GM18508 (cell line): Measurements from ENCODE around the gene SLC6A6.
"Not testable (repeated sequence)": the region's sequence is repeated elsewhere in the genome, so short reads cannot be mapped to it uniquely, and the experiment has no call there.

ENCODE experiments used
- ATAC-seq: cut with Tn5 transposase; IDR thresholded peaks from one replicate; pipeline ENCODE4 v1.9.1; 2021; ENCODE audit warnings: moderate number of reproducible peaks; ENCODE audit not compliant: insufficient read depth, unreplicated experiment

The SLC6A6 gene

DNA sequence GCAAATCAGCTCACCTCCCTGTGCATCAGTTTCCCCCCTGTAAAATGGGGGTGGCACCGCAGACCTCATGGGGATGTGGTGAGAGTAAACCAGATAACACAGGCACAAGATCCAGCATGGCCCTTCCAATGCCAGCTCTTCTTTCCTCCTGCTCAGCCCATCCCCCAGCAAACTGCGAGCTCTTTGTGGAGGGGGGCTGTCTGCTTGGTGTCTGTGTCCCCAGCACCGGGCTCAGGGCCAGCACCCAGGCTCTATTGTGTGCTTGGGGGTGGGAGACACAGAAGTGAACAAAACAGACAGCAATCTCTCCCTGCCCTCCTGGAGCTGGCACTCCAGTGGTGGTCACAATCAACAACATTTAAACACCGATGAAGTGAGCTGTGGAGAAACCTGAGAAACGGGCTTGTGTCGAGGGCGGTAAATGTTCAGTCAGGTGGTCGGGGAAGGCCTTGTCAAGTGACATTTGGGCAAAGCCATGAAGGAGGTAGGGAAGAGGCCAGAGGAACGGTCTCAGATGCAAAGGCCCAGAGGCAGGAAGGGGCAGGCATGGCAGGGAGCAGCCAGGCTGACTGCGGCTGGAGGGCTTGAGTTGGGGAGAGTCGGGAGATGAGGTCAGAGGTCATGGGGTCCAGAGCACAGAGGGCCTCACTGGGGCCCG is 109.3 kb downstream of the SLC6A6 start:
- no peak for ATAC-seq

DNA sequence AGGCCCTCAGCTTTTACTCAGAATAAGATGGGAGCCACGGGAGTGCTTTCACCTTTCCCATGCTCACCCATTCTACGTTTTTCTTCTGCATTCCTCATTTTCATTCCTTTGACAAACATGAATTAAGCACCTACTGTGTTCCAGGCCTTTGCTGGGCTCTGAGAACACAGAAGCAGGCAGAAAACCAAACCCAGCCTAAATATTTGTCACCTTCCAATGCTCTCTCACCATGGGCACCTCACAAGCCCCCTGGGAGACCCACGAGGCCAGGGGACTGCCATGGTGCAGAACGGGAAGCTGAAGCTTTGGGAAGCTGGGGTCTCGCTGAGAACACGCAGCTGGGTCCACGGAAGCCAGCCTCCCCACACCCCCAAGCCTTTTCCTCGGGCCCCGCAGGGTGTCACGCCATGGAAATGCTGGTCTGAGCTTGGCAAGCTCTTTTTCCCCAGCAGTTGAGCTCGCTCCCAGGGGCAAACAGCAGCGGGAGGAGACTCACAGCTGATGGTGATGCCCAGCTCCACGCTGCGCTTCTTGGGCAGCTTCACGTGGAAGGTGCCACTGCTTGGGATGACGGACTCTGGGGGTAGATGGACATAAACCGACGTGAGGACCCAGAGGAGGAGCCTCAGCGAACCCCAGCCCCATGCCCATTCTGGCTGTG is 110.0 kb downstream of the SLC6A6 start:
- no peak for ATAC-seq

DNA sequence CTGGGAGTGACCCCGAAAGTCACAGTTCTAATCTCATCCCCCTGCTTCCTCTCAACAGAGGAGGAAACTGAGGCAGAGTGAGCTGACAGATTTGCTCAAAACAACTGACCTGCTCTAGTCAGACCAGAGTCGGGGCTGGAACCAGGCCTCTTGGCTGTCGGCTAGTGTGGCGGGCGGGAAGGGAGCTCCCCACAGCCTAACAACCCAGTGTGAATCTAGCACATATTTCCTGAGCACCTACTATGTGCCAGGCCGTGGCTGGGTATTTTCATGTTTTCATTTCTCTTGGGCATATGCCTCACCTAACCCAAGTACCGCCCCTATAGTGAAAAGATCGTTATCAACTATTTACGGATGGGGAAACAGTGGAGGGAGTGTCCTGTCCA is 110.5 kb downstream of the SLC6A6 start:
- ATAC-seq = no peak

DNA sequence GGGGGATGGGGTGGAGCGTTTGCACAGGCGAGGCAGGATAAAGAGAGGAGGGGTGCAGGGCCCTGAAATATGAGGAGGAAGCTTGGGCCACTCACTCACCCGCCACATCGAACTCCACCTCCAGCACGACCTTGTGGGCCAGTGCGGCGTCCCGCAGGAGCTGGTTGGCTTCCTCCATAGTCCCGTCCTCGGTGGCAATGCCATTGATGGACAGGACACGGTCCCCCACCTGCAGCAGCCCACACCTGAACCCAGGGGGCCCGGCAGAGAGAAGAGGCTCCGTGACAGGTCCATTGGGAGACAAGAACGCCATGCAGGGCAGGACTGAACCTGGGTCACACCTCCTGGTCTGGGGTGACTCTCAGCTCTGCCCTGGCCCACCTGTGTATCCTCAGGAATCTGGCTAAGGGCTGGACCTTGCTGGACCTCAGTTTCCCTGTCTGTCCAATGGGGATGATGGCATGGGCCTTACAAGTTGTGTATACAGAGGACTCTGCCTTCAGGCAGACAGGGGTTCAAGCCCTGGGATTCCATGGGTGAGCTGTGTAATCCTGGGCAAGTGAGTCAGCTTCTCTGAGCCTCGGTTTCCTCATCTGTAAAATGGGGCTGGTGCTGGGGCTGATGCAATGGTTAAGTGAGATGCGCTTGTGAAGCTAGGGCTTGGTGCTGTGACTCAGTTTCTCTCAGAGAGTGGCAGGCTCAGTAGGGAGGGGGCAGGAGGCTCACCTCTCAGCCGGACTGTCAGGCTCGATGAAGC is 111.3 kb downstream of the SLC6A6 start:
- no peak for ATAC-seq

DNA sequence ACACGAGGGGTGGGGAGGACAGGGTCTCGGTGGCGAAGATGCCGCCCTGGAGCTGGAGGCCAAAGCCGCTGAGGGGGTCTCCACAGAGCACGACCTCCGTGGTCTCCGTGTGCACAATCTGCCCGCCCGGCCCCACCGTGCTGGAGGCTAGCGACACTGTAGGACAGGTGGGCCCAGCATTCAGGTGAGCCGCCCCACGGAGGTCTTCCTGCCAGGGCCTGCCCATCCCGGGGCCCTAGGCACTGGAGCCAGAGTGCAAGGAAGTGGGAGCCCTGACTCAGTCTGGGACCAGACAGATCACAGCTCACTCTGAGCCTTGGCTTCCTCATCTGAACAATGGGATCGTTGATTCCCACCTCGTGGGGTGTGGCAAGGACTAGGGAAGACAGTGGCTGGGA is 111.9 kb downstream of the SLC6A6 start:
- ATAC-seq = no peak

DNA sequence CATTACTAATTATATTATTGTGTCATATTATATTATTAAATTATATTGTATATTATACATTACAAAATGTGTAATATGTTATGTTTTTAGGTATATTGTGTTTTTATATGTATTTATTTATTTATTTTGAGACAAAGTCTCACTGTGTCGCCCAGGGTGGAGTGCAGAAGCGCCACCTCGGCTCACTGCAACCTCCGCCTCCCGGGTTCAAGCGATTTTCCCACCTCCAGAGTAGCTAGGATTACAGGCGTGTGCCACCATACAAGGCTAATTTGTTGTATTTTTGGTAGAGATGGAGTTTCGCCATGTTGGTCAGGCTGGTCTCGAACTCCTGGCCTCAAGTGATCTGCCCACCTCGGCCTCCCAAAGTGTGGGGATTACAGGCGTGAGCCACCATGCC is 113.1 kb downstream of the SLC6A6 start:
- ATAC-seq = not testable (repeated sequence)

DNA sequence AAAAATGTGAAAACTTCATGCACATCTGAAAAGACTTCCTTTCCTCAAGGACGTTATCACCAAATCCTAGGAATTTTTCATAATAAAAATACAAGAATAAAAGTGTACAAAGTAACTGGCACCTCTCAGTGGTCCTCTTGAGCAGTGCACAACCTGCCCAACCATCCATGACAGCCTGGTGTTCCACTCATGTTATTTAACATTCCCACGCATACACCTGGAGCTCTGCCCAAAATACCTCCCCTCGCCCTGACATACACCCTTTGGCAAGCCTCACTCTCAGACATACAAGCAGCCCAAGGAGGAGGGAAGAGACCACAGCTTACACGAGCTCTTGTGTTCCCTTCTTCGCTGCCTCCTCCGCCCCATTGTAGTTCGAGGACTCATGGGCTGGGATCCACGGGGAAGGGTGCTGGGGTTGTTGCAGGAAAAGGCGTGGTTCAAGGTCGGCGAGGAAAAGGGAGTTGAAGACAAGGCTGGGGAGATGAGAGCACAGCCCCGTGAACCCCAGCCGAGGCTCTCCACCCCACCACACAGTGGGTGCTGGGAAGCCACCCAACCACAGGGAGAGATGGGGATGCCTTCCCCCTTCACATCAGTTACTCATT is 114.4 kb downstream of the SLC6A6 start:
- no peak for ATAC-seq

DNA sequence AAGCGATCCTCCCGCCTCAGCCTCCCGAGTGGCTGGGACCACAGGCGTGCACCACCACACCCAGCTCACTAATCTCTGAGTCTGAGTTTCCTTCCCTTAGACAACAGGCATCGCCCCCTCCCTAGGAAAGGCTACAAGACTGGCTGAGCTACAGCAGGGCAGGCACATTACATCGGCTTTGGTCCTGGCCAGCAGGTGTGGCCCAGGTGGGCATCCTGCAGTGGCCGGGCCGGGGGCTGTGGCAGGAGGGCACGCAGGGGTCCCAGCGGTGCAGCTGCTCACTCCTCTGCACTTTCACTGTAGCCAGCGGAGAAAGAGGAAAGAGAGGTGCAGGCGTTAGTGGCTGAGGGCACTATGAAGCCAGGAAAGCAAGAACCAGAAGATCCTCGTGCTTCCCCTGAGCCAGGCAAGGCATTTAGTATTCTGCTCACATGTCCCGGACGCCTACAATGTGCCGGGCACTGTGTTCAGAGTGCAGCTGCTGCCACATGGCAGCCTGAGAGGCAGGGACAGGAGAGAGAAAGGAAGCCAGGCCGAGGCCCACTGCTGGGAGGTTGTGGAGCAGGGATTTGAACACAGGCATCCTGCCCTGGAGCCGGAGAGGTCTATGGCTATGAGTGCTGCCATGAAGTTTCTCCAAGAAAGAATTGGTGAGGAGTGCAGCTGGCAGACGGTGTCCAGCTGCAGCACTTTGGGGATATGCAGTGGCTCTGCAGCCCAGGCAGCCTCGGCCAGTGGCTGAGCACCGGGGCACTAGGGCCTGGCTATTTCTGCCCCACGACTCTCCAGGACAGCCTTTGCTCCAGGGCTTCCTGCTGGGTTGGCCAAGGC is 115.4 kb downstream of the SLC6A6 start:
- ATAC-seq = no peak

DNA sequence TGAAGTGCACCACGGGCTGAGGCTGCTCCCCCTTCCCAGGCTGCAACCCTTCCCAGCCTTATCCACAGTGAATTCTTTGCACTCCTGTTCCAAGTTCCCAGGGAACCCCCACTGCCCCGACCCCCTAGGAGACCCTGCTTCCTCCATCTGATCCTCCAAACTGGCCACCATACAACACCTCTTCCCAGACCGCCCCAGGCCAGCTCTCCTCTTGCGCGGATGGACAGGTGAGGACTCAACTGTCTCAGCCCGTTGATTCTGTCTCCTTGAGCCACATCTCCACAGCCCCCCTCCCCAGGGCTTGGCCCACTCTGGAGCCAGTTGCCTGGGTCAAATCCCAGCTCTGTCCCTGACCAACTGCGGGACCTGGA is 116.0 kb downstream of the SLC6A6 start:
- ATAC-seq = no peak

DNA sequence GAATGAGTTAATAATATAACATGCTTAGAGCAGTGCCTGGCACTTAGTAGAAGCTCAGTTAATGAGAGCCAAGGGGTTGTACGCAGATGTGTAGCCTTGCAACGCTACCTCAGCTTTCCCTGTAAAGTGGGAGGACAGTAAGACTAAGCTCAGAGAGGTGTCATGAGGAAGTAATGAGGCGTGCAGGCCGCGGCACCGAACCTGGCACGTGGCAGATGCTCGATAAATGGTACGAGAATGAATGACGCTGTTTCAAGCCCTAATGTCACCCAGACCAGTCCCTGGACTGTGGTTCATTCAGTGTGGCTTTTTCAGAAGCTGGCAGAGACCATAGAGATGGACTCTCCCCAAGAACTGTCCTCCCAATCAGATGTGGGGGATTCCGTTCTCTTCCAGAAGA is 116.5 kb downstream of the SLC6A6 start:
- ATAC-seq = no peak

DNA sequence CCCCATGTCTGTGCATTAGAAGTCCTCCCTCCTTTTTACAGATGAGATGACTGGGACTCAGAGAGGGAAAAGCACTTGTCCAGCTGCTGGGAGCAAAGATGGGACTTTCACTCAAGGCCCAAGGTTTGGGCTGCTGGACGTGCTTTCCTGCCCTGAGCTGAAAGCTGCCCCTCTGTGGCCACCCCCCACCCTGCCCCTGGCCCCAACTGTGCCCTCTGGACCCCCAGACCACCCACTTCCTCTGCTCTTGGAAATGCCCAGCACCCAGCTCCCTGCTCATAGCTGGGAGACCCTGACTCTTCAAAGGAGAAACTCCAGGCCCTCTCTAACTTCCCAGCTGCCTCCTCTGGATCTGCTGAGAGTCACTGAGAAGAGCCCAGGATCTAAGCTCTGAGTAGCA is 117.0 kb downstream of the SLC6A6 start:
- no peak for ATAC-seq

DNA sequence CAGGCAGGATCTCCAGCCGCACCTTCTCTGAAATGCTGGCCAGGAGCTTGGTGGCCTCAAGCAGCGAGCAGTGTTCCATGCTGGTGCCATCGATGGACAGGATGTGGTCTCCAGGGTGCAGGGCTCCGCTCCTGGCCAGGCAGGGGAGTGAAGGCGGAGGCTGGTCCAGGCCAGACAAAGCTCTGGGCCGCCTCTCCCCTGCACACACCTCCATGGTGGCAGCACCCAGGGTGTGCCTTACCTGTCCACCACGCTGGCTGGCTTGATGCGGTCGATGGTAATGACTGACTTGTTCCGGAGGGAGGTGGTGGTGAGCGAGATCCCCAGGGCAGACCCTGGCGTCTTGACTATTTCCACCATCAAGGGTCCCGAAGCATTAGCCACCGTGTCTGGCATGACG is 117.7 kb downstream of the SLC6A6 start:
- ATAC-seq = no peak

DNA sequence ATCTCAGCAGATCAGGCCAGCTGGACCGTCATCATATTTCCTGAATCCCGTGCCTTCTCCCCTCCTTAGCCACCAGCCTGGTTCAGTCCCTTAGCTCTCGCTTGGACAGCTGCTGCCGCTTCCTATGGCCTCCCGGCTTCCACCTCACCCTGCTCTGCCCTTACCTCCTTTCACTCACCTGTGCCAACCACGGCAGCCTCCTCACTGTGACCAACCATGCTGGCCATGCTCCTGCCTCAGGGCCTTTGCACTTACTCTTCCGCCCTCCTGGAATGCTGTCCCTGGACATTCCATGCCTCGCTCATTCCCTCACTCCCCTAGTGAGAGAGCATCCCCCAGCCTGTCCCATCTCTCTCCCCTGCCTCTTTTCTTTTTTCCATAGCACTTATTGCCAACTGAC is 118.6 kb downstream of the SLC6A6 start:
- ATAC-seq = no peak

DNA sequence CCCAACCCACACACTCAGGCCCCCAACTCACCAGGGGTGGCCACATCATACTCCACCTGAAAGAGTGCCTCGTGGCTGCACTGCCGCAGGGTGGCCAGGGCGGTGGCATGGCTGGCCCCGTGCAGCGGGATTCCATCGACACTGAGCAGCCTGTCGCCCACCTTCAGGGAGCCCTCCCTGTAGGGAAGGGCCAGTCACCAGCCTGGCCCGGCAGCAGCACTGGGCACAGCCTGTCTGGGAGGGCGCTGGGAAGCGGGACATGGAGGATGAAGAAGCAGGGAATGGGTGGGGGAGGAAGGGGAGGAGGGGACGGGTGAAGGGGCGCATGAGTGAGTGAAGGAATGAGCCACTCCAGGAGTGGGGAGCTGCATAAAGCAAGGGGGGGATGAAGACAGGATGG is 119.2 kb downstream of the SLC6A6 start:
- ATAC-seq = no peak

DNA sequence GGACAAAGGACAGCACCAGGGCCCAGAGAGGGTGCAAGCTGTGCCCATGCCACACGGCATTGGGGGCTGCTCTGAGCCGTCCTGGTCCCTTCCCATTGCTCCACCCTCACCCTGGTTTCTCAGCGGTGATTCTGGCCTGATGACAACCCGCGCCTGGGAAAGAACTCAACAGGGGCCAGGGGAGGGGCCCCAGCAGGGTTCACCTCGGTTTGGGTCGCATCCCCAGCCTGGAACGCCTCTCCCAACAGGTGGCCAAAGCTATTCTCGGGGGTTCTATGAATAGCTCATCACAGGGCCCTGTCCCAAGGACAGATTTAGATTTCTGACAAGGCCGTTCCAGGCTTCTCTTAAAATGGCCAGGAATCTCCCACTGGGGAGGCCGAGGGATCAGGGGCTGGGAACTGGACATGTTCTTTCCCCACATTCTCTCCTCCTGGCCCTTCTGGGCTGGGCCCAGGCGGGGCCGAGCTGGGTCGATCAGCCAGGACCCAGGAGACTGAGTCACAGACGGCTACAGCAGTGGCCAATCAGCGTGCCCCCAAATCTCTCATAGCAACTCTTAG is 119.8 kb downstream of the SLC6A6 start:
- no peak for ATAC-seq

DNA sequence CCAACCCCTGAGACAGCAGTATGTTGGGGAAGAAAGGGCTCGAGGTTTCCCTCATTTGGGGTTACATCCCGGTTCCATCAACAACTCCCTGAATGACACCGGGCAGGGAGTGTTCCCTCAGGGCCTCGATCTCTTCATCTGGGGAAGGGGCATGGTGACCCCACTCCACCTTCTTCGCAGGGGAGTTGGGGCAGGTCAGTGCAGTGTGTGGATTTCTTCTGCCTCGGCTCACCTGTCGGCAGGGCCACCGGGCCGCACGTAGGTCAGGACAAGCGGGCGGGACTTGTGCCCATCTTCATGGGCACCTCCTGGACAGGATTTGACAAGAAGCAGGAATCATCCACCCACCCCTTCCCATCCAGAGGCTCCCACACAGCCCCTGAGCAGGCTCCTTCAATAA is 120.4 kb downstream of the SLC6A6 start:
- no peak for ATAC-seq

DNA sequence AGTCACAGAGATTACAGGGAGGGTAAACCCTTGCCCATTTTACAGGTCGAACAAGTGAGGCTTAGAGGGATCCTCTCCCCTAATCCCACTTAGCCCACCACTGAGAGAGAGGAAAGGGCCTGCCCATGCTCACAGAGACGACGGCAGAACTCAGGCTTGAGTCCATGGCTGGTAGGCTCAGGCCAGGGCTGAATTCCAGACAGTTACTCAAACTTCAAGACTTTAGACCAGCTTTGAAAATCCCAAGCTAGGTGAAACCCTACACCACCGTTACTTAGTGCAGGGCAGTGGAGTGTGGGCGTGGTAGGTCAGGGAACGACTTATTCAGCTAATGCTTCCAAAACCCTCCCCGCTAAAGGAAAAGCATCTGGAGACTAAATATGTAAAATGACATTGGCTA is 121.4 kb downstream of the SLC6A6 start:
- ATAC-seq = no peak

DNA sequence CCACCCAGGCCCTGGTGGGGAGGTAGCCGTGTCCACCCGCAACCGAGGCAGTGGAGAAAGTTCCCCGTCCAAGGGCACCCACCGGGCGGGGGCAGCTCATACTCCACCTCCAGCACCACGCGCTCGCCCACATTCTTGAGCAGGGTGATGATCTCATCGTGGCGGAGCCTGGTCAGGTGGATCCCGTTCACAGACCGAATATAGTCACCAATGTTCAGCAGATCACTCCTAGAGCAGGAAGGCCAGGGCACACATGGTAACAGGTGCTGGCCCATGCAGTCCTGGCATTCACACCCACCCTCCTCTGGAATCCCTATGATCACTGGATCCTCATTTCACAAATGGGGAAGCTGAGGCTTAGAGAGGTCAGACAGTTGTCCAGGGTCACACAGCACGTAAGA is 121.9 kb downstream of the SLC6A6 start:
- ATAC-seq = no peak

DNA sequence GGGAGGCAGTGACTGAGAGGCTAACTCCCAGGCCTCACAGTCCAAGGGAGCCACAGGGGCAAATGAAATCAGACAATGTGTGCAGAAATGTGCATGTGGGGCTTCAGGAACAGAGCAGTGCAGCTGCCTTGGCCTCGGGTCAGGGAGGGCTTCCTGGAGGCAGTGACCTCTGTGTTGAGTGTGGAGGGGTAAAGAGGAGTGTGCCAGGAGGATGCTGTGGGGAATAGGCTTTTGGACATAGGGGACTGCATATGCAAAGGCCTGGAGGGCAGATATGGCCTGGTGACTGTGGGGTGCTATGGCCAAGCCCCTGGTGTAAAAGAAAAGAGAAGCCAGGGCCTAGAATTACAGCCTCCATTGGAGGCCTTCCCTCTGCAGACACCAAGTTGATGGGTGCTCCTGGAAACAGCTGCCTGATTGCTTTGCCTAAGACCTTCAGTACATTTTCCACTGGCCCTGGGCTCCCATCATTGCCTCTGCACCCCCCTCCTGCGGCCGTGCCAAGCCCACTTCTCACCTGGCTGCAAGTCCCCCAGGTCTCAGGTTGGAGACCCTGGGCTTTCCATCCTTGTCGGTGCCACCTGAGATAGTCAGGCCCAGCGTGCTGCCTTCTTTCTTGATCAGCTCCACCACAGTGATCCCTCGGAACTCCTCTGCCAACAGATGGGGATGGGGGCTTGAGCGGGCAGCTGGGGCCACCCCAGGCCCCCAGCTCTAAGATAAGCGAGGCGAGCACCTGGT is 122.7 kb downstream of the SLC6A6 start:
- no peak for ATAC-seq
